Panc1 (cell line): ENCODE results near the gene FAM76A. TPM values are rescaled to one million over a fixed set of nuclear protein-coding genes. Genes with fewer than 3 reads are reported as not detected.
"Not testable (repeated sequence)": the region's sequence is repeated elsewhere in the genome, so short reads cannot be mapped to it uniquely, and the experiment has no call there.

Source experiments
- ATAC-seq: fragments of 200-7000 bp; cut with Tn5 transposase; 2 replicates; pipeline ENCODE4 v1.9.1; 2020; ENCODE audit warnings: mild to moderate bottlenecking, moderate library complexity
- BruUV-seq: library from RNA; stranded (reverse); fragments of 400-500 nt; replicated peaks from 2 replicates; lab custom pipeline; 2021; lab: Mats Ljungman, UMichigan
- CTCF ChIA-PET: fragments of 300-600 bp; sonication (Branson Sonifier 250); formaldehyde crosslinking; loops from one replicate; lab custom pipeline; 2022; ENCODE audit warnings: antibody characterized with exemption; lab: Charles Lee
- POLR2A ChIA-PET: fragments of 300-600 bp; sonication (Branson Sonifier 250); formaldehyde crosslinking; loops from one replicate; lab custom pipeline; 2022; ENCODE audit warnings: antibody characterized with exemption; lab: Charles Lee
- DNase-seq: peaks from one replicate; pipeline ENCODE4 v3.0.0-alpha.2; 2010; ENCODE audit warnings: low read depth, low spot score
- H3K27ac ChIP-seq: 2 replicates; pipeline ENCODE4 v1.5.1; 2011; ENCODE audit warnings: mild to moderate bottlenecking, low read length, inconsistent platforms
- H3K27me3 ChIP-seq: fragments of 200-500 bp; sonication (Bioruptor generic); 2 replicates; pipeline ENCODE4 v1.6.0; 2014; ENCODE audit warnings: low read length, inconsistent platforms; ENCODE audit not compliant: control insufficient read depth, insufficient read depth
- H3K36me3 ChIP-seq: fragments of 200-500 bp; sonication (Bioruptor generic); 2 replicates; pipeline ENCODE4 v1.5.1; 2014; ENCODE audit warnings: inconsistent platforms, mild to moderate bottlenecking, low read length, moderate library complexity; ENCODE audit not compliant: control insufficient read depth, insufficient read depth
- H3K4me1 ChIP-seq: 2 replicates; pipeline ENCODE4 v1.5.1; 2011; ENCODE audit warnings: inconsistent platforms, mild to moderate bottlenecking, low read length, moderate library complexity; ENCODE audit not compliant: control insufficient read depth, insufficient read depth
- H3K4me3 ChIP-seq, 2 experiments: 2 replicates each; pipeline ENCODE4 v1.5.1; 2011 to 2012; ENCODE audit warnings: low read depth in 2 of 2, low read length in 2 of 2, mild to moderate bottlenecking in 2 of 2, inconsistent platforms in 1 of 2, moderate library complexity in 1 of 2
- H3K9me3 ChIP-seq: fragments of 200-500 bp; sonication (Bioruptor generic); 2 replicates; pipeline ENCODE4 v1.5.1; 2014; ENCODE audit warnings: low read depth, mild to moderate bottlenecking, inconsistent platforms, low read length, moderate library complexity; ENCODE audit not compliant: control insufficient read depth, insufficient read depth
- POLR2AphosphoS5 ChIP-seq: IDR thresholded peaks from 2 replicates; pipeline ENCODE4 v1.6.1; 2012; ENCODE audit warnings: mild to moderate bottlenecking, low read depth, low read length, moderate library complexity
- REST ChIP-seq, 2 experiments: IDR thresholded peaks; 2 replicates each; pipeline ENCODE4 v1.6.1; 2011 to 2012; ENCODE audit warnings: low read depth in 2 of 2, control low read depth in 1 of 2, low read length in 1 of 2, mild to moderate bottlenecking in 1 of 2, moderate library complexity in 1 of 2; ENCODE audit not compliant: insufficient read depth in 1 of 2
- SIN3A ChIP-seq: IDR thresholded peaks from 2 replicates; pipeline ENCODE4 v1.6.1; 2012; ENCODE audit warnings: low read depth, mild to moderate bottlenecking, low read length, moderate library complexity, borderline replicate concordance; ENCODE audit not compliant: insufficient read depth
- TCF7L2 ChIP-seq: IDR thresholded peaks from 2 replicates; pipeline ENCODE4 v1.6.1; 2011; ENCODE audit warnings: mild to moderate bottlenecking, low read depth, low read length, inconsistent platforms
- in situ Hi-C: cut with HindIII; loops from 2 replicates; pipeline ENCODE4 v1.10.0; 2016; ENCODE audit warnings: low sequenced_read_pairs, low pct_unique_long_range_greater_than_20kb
- intact Hi-C: fragments of 100-400 bp; cut with micrococcal nuclease; formaldehyde crosslinking; loops from one replicate; pipeline ENCODE4 v1.10.0; 2022; ENCODE audit not compliant: unreplicated experiment
- total RNA-seq: library from RNA; stranded (reverse); gene quantifications from one replicate; pipeline ENCODE4 v1.2.1, GENCODE V29; 2021; ENCODE audit not compliant: unreplicated experiment
- TF ChIP-seq, protein P1 (sequence below): fragments of 450-650 bp; IDR thresholded peaks from 2 replicates; pipeline ENCODE4 v1.5.1; 2017; ENCODE audit warnings: mild to moderate bottlenecking

The FAM76A gene
- total RNA-seq, 1 experiment from 2014 or later: 15.4 TPM

- DNase-seq (no peak), ATAC-seq (no peak)
- Histone ChIP-seq H3K9me3 (no peaks in the 10 kb centered on the region), H3K4me1 (no peaks in the 10 kb centered on the region), H3K4me3 (no peak overlapping the region), H3K36me3 (peaks cover 13% of the 10 kb centered on the region), H3K27ac (no peak overlapping the region), H3K27me3 (no peaks in the 10 kb centered on the region)
- CTCF ChIA-PET: no interaction called here
- TF ChIP-seq POLR2AphosphoS5 (no peak), TCF7L2 (no peak), REST (IDR thresholded peaks at IDR 0.05; ENCODE audit: insufficient read depth in 1 of 2, low read depth in 2 of 2, low read length in 1 of 2) (no peak), SIN3A (no peak)
- TF ChIP-seq, protein P1, sequence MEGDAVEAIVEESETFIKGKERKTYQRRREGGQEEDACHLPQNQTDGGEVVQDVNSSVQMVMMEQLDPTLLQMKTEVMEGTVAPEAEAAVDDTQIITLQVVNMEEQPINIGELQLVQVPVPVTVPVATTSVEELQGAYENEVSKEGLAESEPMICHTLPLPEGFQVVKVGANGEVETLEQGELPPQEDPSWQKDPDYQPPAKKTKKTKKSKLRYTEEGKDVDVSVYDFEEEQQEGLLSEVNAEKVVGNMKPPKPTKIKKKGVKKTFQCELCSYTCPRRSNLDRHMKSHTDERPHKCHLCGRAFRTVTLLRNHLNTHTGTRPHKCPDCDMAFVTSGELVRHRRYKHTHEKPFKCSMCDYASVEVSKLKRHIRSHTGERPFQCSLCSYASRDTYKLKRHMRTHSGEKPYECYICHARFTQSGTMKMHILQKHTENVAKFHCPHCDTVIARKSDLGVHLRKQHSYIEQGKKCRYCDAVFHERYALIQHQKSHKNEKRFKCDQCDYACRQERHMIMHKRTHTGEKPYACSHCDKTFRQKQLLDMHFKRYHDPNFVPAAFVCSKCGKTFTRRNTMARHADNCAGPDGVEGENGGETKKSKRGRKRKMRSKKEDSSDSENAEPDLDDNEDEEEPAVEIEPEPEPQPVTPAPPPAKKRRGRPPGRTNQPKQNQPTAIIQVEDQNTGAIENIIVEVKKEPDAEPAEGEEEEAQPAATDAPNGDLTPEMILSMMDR: no peak
- in situ Hi-C loops (no loop called here), intact Hi-C loops (no loop called here)
- POLR2A ChIA-PET: no interaction called here
- no TSS peak for BruUV-seq
Observed at GRCh38 chr1:27806758-27807157, 81.0 kb downstream of the FAM76A start.

DNA sequence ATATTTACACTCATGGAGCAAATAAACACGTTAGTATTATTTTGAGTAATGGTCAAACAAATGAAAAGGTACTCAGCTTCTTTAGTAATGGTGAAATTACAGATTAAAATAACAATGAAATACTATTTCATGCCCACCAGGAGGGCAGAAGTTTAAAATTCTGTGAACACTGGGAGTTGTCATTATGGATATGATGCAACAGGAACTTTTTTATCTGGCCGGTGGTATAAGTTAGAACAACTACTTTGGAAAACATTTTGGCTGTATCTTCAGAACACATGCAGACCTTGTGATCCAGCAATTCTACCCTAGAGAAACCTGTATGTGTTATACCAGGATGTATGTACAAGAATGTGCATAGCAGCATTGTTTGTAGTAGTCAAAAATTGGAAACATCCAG, 81.6 kb downstream of the FAM76A start:
- ChIA-PET POLR2A (no interaction called here), CTCF (no interaction called here)
- ATAC-seq (no peak), DNase-seq (no peak)
- Histone ChIP-seq H3K4me1 (no peaks in the 10 kb centered on the region), H3K9me3 (no peaks in the 10 kb centered on the region), H3K36me3 (0 out of 2 replicates have a peak, but pooled peaks cover 9% of the 10 kb centered on the region), H3K27ac (no peak overlapping the region), H3K4me3 (no peak overlapping the region), H3K27me3 (no peaks in the 10 kb centered on the region)
- no TSS peak for BruUV-seq
- TF ChIP-seq SIN3A (no peak), TCF7L2 (no peak), POLR2AphosphoS5 (no peak), REST (IDR thresholded peaks at IDR 0.05; ENCODE audit: insufficient read depth in 1 of 2, low read depth in 2 of 2, low read length in 1 of 2) (no peak)
- TF ChIP-seq, protein P1: no peak
- in situ Hi-C loops: no loop called here
- intact Hi-C loops: no loop called here

GRCh38 chr1:27808131-27808530, 82.4 kb downstream of the FAM76A start:
- H3K9me3 ChIP-seq, H3K4me1 ChIP-seq, intact Hi-C loops, CTCF ChIA-PET, H3K27me3 ChIP-seq, POLR2A ChIA-PET, DNase-seq, H3K36me3 ChIP-seq, BruUV-seq, in situ Hi-C loops, ATAC-seq, H3K27ac ChIP-seq, H3K4me3 ChIP-seq: not testable (repeated sequence)
